ENCODE measurements around the gene SHISA6.

Gene SHISA6

DNA sequence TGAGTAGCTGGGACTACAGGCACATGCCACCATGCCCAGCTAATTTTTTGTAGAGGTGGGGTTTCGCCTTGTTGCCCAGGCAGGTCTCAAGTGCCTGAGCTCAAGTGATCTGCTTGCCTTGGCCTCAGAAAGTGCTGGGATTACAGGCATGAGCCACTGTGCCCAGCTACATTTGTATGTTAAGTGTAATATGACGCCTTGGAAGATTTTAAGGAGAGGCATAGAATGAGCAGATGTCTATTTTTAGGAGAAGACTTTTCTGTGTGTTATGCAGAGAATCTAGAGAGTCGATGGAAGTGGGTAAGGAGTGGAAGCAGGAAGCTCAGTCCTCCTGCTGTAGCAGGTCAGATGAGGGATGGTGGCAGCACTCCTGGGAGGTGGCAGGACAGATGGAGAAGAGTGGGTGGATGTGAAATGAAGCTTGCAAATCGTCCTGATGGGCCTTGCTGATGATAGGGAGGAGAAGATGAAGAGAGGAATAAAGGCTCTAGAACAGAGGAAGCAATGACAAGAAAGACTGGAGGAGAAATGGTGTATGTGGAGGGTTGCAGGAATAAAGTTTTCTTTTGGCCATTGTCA lies 125.3 kb downstream of the SHISA6 start:
- no peak for DNase-seq

DNA sequence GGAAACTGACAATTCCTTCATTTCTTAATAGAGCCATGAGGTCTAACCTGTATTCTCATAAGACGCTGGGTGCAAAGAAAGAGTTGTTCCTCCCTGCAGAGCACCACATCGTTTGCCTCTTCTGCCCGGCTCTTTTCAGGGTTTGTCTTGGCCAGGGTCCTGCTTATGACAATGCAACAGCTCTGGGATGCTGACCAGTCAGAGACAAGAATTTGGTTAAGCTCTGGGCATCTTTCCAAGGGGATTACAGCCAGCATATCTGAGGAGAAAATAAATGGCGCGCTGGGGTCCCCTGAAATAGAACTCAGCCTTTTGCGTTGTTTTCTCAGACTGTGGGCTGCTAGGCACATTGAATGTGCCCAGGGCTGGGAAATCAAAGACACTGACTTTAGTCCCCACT lies 128.6 kb downstream of the SHISA6 start:
- no peak for DNase-seq

DNA sequence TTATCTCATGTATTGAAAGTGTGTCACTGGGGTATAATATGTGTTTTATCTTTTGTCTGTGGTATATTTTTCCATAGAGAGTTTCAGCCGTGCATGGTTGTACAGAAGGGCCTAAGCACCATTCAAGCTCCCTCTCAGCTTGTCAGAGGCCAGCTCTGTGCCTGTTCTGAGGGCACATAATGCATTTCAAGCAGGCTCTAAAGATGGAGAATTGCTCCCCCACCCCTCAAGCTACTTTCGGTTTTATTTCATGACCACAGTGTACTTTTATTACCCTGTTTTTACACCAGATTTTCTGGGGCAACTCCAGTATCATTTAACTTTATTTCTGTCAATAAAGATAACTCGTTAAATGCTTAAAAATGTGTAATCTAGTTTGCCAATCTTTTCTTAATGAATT lies 131.7 kb downstream of the SHISA6 start:
- no peak for DNase-seq

DNA sequence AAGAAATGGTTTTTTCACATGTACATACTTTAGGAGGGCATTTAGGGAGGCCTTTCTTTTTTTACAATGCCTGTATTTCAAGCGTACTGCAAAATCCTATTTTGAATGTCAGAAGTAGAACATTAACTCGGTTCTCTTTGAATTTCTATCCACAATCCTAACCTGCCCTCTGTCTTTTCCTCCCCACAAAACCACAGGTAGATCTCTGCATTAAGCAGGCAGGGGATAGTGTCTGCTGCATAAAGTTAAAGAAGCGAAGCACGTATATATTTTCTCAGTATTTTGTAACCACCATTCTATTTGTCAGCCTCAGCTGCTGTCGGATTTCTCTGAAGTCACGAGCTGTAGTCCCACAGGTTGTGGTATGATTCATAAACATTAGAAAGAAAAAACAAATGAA lies 137.5 kb downstream of the SHISA6 start:
- no peak for DNase-seq

DNA sequence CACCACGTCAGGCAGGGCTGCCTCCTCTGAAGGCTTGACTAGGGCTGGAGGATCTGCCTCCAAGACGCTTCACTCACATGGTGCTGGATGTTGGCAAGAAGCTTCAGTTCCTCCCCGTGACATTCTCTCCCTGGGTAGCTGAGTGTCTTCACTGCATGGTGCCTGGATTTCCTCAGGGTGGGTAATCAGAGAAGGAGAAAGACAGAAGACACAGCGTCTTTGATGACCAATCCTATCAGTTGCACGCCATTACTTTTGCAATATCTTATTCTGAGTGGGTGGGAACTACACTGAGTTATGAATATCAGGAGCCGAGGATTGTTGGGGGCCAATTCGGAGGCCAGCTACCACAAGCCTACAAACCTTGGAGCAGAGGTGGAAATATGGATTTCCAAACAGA lies 139.7 kb downstream of the SHISA6 start:
- DNase-seq = no peak

DNA sequence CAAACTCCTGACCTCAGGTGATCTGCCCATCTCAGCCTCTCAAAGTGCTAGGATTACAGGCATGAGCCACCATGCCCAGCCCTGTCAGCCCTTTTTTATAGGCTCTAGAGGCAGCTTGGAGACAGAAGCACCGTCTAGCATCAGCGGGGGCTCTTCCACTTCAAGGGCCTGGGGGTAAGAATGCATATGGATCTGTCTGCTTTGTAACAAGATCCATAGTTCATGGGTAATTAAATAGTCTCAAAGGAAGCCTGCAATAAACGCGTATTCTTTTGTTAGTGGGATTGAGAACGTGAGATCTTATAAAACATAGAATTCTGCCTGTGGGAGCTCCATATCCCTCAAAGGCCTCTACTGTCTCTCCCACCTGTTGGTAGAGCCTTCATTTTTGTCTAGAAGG lies 142.1 kb downstream of the SHISA6 start:
- no peak for DNase-seq

DNA sequence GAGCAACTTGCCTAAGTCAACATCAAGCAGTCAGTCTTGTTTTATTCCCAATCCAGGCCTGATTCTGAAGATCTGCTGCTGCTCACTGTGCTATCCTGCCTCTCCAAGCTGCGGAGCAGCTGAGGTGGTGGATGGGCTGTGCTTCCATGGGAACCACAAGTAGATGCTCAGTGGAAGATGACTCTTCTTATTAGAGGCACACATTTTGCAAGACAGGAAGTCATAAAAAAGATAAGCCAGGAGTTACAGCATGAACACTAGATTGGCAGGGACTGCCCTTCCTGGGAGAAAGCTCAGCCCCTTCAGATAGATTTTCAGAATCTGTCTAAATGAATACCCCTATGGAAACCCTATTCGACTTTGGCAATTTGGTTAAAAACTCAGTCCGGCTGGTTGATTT lies 143.1 kb downstream of the SHISA6 start:
- DNase-seq = no peak

DNA sequence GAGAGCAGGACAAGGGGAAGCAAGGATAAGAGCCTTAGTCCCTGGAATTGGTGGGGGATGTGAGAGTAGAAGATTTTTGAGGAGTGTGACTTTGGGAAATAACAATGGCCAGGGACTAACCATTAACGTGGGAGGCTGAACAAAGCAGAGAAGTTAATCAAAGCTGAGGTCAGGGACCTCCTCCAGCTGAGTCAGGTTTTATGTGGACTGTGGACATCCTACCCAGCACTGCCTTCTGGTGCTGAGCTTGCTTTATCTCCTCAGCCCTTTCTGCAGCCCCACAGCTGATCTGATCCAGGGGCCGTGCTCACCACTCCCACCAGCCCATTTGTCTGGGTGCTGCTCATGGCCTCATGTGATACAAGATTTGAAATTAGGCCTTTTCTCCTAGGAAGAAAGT lies 146.6 kb downstream of the SHISA6 start:
- DNase-seq = no peak

DNA sequence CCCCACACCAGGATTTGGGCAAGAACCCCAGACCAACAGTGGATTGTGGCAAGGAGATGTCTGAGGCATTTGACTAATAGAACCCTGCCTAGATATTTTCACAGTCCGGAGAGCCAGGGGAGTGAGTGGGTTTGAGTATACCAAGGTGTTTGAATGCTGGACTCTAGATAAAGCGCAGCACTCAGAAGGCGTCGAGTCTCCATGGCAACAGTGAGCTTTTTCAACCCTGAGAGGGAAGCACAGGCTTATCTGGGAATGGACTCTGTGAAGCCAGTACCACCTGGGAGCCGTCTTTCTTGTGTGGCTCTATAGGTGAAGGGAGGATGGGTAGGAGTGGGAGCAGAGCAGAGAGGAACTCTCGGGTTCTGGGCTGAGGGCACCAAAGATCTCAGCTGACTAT lies 147.0 kb downstream of the SHISA6 start:
- DNase-seq = no peak

DNA sequence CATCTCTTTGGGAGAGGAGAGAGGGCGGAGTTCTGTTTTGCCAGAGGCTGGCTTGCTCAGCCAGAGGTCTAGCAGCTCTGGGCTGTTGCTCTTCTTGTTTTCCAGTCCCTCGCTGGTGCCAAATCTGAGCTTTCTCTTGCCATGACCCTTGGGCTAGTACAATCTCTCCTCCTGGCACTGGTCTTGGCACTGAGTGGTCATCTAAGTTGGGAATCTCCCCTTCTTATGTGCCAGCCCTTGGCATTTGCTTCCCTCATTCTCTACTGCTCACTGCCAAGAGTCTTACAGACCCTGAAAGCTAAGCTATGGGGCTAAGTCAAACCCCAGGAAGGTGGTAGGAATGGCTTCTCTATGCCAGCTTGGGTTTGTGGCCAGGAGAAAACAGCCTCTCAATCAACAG lies 148.6 kb downstream of the SHISA6 start:
- DNase-seq = no peak

DNA sequence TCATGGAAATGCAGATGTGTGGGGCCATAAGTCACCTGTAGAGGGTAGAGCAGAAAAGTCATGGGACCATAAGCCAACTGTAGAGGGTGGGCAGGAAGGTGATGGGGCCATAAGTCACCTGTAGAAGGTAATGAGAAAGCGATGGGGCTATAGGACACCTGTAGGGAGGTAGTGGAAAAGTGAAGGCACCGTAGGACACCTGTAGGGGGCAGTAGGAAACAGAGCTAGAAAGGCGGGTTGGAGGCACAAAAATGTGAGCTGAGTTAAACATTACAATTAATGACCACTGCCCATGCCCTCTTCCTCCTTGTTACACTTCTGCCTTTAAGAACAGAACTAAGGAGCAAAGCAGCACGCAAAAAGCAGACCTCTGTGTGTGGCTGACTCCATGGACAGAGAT lies 150.1 kb downstream of the SHISA6 start:
- DNase-seq = no peak

DNA sequence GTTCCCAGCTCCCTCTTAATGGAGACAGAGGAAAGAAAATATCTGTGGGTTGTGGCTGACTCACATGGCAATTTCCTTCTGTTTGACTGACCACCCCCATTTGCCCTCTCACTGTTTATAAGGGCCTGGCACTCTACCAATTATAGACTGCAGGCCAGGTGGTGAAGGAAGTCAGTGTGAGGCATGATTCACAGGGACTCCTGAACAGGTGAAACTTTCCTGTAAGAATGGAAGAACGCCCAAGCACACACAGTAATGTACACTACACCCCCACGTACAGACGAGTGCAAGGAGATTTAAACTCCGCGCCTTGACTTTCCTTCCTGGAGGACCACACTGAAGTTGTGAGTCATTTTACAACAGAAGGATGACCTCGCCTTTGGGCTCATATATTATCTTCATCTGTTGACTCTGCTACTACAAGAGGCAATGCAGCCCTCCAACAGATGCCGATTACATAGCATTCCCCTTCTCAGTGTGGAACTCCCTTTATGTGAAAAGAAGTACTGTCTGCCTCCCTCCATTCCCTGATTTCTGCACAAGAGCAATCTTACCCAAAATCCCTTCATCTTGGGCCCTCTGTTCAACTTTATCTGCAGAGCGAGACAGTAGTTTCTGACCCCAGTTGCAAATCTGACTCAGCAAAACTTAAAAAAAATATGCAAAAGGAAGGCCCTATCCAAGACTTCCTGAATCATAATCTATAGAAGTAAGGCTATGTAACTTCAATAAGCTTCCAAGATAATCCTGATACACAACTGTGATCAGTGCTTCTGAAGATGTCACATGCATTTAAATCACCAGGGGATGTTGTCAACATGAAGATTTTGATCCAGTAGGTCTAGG lies 163.6 kb downstream of the SHISA6 start:
- no peak for DNase-seq

DNA sequence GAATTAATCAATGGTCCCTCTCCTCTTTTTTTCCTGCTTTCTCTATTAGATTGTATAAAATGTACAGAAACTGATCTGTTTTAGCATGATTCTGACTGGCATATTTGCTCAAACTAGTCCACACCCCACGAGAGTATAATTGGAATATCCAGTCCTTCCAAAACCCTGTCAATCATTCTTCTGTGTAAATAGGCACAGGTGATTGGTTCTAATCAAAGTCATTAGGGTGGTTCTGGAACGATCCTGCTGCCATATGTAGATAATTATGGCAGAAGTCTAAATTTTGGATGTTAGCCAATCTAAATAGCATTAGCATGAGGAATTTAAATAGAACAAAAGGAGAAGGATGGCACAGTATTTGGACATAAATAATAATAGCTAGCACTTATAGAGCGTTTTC lies 165.7 kb downstream of the SHISA6 start:
- no peak for DNase-seq

DNA sequence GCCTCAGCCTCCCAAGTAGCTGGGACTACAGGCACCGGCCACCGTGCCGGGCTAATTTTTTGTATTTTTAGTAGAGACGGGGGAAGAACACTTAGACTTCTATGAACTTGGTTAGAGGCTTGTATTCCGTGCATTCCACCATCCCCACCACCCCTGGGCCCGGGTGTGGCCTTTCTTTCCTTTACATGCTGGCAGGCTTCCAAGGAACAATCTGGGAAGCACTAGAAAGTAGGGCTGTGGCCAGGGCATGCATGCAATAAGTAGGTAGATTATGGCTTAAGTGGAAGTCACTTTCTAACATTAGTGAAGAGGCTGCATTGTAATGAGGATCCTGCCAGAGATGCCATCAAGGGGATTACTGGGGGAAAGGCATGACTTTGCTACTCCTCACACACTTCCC lies 171.6 kb downstream of the SHISA6 start:
- DNase-seq = no peak

DNA sequence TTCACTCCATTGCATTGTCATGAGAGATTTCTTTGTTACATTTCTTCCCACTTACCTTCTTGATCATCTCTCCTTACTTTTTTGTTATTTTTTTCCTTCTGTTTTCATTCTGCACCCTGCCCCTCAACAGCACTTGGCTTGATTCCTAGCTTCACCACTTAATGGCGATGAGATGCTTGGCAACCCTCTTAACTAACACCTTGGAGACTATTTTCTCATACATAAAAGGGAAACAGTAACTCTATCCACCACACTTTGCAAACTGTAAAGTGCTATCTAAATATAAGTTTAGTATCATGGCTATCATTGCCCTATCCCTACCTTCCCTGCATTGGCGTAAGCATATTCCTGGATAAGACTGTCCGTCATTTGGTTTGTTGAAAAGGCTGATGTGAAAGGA lies 177.3 kb downstream of the SHISA6 start:
- no peak for DNase-seq

DNA sequence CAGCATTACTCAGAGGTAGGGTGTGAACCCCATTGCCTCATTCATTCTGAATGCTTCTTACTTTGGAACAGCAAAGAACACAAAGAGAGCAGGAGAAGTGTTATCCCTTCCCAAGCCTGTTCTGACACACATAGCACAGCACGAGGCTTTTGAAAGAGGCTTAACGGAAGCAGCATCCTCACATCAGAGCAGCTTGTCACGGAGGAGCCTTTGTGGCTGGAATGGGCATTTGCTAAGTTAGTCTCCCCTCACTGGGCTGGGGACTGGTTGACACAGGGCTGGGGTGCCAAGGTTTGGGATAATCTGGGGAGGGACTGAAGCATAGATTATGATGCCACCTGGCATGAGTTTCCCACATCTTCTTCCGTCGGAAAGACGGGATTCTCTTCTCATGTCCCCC lies 189.7 kb downstream of the SHISA6 start:
- DNase-seq = no peak

DNA sequence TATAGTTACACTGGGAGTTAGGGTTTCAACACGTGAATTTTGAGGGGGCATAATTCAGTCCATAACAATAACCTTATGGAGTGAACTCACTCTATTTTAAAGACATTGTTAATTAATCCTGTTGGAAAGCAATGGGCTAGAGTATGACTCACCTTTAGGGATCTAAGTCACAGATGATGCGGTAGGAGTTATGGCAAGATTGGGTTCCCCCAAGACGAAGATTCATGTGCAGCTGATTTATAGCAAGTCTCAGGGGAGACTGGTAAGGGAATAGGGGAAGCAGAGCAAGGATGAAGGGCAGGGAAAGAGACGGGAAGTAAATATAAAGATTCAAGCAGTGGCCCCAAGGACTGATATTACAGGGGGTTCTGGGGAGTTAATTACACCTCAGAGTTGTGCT lies 197.7 kb downstream of the SHISA6 start:
- no peak for DNase-seq

DNA sequence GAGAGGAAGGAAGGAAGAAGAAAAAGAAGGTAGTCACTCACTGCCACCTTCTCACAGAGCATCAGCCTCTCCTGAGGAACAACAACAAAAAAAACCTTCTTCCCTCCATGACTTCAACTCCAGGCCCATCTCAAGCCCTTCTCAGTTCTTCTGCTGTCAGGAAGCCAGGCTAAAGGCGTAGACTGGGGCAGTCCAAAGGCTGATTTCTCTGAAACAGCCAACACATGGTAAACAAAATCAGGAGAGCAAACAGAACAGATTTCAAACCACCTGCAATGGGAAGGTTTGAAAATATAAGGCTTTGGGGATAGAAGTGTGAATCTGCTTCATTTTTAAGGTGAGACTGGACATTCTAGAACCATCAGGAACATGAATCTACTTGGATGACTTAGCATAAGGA lies 200.0 kb downstream of the SHISA6 start:
- no peak for DNase-seq

DNA sequence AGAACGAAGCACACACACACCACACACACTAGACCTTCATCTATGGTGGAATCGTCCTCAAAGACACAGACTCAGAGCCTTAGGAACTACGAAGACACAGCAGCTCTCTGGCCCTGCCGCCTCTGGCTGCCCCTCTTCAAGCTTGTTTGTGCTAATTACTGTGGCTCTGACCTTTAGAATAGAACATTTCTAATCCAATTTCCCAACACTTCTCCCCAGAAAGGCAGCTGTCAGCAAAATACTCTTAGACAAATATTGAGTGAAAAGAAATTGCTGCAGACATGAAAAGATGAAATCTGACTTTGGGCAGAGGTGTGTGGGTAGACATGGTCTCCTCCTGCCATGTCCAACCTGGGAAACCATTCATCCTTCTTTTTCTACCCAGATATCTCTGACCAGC lies 205.3 kb downstream of the SHISA6 start:
- no peak for DNase-seq

DNA sequence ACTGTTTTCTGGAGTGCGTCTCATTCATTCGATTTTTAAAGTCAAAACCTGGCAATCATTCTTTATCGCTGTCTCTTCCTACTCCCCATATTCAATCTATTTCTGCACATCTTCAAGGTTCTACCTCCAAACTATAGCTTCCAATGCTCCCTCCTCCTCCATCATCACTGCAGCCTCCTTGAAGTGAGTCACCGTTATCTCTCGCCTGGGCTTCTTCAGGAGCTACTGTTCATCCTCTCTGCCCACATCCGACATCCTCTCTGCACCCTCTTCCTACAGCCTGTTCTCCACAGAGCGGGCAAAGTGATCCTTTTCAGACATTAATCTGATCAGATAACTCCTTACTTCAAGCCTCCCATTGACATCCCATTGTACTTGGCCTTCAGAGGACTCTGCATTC lies 213.1 kb downstream of the SHISA6 start:
- DNase-seq = no peak

DNA sequence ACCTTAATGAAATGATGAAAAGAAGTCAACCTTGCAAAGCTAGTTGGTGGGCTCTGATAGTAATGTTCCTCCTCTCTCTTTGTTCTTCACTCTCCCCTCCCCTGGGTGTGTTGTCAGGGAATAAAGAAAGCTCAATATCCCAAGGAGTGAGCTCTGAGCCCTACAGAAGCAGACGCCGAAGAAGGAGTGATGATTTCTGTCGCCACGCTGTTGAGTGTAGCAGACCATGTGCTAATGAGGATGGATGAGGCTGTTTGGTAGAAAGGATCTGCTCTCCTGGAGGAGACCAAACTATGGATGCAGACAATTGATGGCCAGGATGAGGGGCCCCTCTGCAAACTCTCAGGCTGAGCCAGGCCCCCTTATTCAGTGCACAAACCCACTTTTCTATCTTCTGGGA lies 217.3 kb downstream of the SHISA6 start:
- DNase-seq = no peak

DNA sequence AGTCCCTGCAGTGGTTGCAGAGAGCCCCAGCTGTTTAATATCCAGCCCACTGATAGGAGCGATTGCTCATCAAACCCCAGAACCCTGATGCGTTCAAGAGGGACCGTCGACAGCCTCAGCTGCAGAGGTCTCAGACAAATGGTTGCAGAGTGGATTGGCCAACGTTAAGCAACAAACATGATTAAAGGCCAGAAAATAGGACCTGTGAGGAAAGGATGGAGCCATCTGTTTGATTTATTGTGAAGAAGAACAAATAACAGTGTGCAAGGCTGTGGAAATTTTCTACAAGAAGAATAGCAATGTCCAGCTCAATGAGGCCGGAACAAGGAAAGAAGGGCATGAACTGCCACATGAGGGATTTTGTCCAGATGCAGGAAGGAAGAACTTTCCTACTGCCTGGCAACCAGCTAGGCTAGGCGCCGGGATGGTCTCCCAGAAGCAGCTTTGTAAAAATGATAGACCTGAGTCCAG lies 218.9 kb downstream of the SHISA6 start:
- DNase-seq = no peak

DNA sequence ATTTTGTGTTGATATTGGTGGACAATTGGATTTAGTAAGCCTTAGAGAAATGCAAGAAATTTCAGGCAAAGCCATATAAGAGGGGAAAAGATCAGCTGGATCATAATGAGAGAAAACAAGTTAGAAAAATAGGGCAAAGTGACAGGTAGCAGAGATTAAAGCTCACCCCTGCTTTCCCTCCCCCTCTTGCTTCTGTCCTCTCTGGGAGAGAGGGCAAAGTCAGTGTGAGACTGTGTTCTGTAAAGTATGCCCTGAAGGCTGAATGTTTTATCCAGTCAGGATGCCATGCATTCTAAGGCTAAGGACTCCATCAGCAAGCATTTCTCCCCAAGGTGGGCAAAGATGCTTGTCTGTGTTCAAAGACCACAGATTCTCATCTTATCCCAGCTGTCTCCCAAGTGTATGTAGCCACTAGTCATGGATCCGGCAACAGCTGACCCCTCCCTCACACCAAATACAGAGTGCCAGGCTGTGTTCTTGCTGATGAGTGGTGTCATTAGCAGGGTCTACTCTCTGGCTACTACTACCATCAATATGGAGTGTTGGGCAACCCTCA lies 221.1 kb downstream of the SHISA6 start:
- no peak for DNase-seq

DNA sequence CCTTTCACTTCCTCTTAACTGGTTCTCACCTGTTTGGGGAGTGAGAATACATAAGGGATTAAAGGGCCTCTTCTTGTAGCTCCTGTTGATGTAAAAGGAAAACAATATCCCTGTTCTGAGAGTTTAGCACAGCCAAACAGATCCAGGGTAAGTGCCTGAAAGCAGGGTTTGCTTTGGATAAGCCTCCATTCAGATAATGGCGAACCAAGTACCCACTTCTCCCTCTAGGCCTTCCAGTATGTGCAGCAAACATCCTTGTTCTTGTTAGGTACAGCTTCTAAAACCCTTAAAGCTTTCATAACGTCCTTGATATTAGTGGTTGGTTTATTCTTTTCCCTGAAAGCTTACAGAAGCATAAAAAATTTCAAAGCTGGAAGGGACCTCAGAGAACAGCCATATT lies 226.6 kb downstream of the SHISA6 start:
- no peak for DNase-seq
